HEK293T (cell line): ENCODE results near the gene BRF1.

Experiments used
- BHLHE40 ChIP-seq: fragments of 450-650 bp; IDR thresholded peaks from 2 replicates; pipeline ENCODE4 v1.6.1; 2016; ENCODE audit warnings: mild to moderate bottlenecking, moderate library complexity, borderline replicate concordance
- ELF4 ChIP-seq: fragments of 450-650 bp; IDR thresholded peaks from 2 replicates; pipeline ENCODE4 v1.6.1; 2017; ENCODE audit warnings: antibody characterized with exemption
- FOXM1 ChIP-seq: fragments of 450-650 bp; IDR thresholded peaks from 2 replicates; pipeline ENCODE4 v1.6.1; 2017; ENCODE audit warnings: mild to moderate bottlenecking, borderline replicate concordance
- HDGF ChIP-seq: fragments of 450-650 bp; IDR thresholded peaks from 2 replicates; pipeline ENCODE4 v1.6.1; 2017; ENCODE audit warnings: antibody characterized with exemption, borderline replicate concordance
- L3MBTL2 ChIP-seq: fragments of 450-650 bp; conservative IDR thresholded peaks from 2 replicates; pipeline ENCODE4 v1.6.1; 2016; ENCODE audit warnings: mild to moderate bottlenecking
- LEF1 ChIP-seq: fragments of 450-650 bp; IDR thresholded peaks from 2 replicates; pipeline ENCODE4 v1.6.1; 2017; ENCODE audit warnings: mild to moderate bottlenecking, borderline replicate concordance
- NFRKB ChIP-seq: fragments of 450-650 bp; IDR thresholded peaks from 2 replicates; pipeline ENCODE4 v1.6.1; 2016; ENCODE audit warnings: mild to moderate bottlenecking, moderate library complexity
- SP1 ChIP-seq: fragments of 450-650 bp; IDR thresholded peaks from 2 replicates; pipeline ENCODE4 v1.6.1; 2017
- TARDBP ChIP-seq: fragments of 450-650 bp; IDR thresholded peaks from 2 replicates; pipeline ENCODE4 v1.6.1; 2016
- TF ChIP-seq, protein P1 (sequence below): fragments of 450-650 bp; IDR thresholded peaks from 2 replicates; pipeline ENCODE4 v1.6.1; 2016

DNA sequence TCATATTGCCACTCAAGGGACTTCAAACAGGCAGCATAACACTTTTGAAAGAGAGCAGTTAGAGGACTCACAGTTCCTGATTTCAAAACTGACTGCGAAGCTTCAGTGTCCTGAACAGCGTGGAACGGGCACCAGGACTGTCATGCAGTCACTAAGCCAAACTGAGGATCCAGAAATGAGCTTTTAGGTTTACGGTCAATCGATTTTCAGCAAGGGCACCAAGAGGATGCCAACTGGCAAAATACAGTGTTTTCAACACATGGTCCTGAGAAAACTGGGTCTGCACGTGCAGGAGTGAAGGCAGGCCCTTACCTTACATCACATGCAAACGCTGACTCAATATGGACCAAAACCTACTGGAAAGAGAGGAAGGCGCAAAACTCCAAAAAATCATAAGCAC lies 15.6 kb downstream of the BRF1 start:
- no peak for TF ChIP-seq TARDBP
- no peak for TF ChIP-seq SP1
- TF ChIP-seq FOXM1, result no peak
- TF ChIP-seq LEF1, result no peak
- TF ChIP-seq L3MBTL2, result no peak
- TF ChIP-seq BHLHE40, result no peak
- no peak for TF ChIP-seq HDGF
- TF ChIP-seq, protein P1, sequence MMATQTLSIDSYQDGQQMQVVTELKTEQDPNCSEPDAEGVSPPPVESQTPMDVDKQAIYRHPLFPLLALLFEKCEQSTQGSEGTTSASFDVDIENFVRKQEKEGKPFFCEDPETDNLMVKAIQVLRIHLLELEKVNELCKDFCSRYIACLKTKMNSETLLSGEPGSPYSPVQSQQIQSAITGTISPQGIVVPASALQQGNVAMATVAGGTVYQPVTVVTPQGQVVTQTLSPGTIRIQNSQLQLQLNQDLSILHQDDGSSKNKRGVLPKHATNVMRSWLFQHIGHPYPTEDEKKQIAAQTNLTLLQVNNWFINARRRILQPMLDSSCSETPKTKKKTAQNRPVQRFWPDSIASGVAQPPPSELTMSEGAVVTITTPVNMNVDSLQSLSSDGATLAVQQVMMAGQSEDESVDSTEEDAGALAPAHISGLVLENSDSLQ, result no peak
- no peak for TF ChIP-seq NFRKB
- TF ChIP-seq ELF4, result no peak
